COLO668 (cell line): Measurements from ENCODE around the gene NOTCH4.
"Not testable (repeated sequence)": the region's sequence is repeated elsewhere in the genome, so short reads cannot be mapped to it uniquely, and the experiment has no call there.

Experiments
- DNase-seq: peaks from one replicate; lab custom pipeline; 2025; ENCODE audit not compliant: unreplicated experiment; lab: John Stamatoyannopoulos, UW

Gene NOTCH4

DNA sequence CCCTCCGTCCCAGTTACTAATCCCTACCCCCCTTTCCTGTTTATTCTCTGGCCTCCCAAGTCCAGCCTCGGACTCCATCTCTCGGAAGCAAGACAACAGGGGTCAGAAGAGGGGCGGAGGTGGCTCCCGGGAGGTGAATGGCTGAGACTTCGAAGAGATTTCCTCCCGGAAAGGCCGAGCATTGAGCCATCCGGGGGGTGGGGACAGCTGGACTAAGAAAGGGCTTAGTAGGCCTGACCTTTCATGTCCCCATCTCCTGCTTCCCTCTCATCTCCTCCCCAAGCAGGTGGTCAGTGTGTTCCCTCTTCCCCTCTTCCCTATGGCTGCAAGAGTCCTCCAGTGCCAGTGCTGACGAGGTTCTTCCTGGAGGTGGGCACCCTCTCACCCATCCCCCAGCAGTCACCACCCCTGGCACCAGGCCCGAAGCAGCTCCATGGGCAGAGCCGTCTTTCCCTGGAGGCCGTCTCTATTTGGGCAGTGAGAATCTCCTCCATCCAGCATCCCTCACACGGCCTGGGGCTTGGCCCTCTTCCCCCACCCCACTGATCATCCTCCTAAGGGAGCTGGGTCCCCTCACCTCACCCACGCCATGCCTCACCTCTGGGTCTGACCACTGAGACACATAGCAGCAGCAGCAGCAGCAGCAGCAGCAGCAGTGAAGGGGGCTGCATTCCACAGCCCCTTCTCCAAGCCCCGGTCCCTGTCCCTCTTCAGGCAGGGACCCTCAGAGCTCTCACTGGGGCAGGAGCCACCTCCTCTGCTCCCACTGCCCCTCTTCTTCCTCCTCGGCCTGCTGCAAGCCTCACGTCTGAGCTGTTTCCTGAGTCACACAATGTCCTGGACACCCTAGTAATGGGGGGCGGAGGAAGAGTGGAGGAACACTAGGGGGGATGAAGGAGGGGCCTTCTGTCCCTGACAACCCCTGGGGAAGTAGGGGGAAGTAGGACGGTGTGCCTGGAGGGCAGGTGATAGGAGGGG lies at the start of gene NOTCH4:
NOTCH4 (minus strand) TSS at position 810 of the 978 bp plus-strand sequence; CDS start at position 671, 139 bp downstream.
- no peak for DNase-seq

DNA sequence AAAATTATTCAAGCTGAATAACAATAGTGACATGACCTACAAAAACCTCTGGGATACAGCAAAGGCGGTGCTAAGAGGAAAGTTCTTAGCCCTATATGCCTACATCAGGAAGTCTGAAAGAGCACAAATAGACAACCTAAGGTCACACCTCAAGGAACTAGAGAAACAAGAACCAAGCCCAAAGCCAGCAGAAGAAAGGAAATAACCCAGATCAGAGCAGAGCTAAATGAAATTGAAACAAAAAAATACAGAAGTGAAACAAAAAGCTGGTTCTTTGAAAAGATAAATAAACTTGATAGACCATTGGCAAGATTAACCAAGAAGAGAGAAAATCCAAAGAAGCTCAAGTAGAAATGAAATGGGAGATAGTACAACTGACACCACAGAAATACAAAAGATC lies 47.6 kb upstream of the NOTCH4 start:
- DNase-seq = no peak

DNA sequence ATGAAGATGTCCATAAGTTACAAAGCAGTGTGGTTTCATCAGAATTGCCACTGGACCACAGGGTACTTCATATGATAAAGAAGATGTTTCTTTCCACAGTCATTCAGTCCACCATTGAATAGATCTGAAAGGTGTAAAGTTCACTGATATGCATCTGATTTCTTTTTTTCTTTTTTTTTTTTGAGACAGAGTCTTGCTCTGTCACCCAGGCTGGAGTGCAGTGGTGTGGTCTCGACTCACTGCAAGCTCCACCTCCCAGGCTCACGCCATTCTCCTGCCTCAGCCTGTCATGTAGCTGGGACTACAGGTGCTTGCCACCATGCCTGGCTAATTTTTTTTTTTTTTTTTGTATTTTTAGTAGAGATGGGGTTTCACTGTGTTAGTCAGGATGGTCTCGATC lies 44.6 kb upstream of the NOTCH4 start:
- not testable (repeated sequence) for DNase-seq

- no peak for DNase-seq
Measured at GRCh38 chr6:32267035-32267434, 43.2 kb upstream of the NOTCH4 start.

DNA sequence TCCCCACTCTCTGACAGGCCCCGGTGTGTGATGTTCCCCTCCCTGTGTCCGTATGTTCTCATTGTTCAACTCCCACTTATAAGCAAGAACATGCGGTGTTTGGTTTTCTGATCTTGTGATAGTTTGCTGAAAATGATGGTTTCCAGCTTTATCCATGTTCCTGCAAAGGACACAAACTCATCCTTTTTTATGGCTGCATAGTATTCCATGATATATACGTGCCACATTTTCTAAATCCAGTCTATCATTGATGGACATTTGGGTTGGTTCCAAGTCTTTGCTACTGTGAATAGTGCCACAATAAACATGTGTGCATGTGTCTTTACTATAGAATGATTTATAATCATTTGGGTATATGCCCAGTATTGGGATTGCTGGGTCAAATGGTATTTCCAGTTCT lies 33.4 kb upstream of the NOTCH4 start:
- DNase-seq = not testable (repeated sequence)

DNA sequence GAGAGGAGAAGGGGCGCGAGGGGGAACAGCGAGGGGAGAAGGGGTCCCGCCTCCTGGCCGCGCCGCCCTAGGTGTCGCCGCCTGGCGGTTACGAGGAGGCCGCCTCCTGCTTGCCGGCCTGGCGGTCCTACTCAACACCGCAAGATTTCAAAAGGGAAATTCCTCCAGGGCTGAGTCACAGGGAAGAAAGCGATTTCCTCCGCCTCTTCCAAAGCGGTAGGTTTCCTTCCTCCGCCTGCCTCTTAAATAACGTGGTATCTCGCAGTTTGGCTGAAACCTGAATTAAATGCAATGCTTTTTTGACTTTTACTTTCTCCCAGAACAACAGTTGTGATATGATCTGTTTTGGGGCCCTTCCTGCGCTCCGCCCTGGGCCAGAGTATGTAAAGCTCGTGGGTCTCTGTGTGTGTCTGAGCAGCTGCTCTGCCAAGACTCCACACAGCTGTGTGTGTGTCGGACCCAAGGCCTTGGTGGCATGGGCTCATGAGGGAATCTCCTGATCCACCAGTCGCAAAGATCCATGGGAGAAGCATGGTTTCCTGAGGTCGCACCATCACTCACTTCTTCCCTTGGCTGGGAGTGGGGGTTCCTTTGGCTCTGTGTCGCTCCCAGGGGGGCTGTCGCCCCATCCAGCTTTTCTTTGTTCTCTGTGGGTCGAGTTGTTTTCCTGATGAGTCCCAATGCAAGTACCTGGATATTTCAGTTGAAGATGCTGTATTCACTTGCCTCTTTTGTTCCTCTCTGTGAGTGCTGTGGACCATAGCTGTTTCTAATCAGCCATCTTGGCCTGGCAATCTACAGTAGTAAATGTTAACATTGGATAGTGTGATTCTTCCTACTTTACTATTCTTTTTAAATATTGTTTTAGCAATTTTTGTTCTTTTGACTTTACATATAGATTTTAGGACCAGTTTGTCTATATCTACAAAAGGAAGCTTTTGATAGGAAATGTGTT lies 31.6 kb upstream of the NOTCH4 start:
- no peak for DNase-seq

- no peak for DNase-seq
Measured at GRCh38 chr6:32254761-32255198, 30.9 kb upstream of the NOTCH4 start.

- DNase-seq = no peak
Measured at GRCh38 chr6:32252331-32253009, 28.6 kb upstream of the NOTCH4 start.

DNA sequence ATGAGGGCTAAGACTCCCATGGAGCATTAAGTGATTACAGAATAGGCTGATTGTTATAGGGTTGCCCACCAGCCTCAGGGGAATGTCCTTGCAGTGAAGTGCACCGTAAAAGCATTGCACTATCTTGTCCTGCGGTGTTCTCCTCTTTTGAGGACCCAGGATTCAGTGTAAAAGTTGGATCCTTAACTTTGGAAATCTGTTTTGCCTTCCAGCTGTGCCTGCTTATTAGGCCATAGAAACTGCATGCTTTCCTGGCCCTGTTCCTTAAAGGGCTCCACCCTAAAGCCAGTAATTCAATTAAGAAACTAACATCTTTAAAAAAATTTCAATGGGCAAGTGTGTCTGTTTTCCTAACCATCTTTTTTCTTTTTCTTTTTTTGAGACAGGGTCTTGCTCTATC lies 25.4 kb upstream of the NOTCH4 start:
- DNase-seq = no peak

DNA sequence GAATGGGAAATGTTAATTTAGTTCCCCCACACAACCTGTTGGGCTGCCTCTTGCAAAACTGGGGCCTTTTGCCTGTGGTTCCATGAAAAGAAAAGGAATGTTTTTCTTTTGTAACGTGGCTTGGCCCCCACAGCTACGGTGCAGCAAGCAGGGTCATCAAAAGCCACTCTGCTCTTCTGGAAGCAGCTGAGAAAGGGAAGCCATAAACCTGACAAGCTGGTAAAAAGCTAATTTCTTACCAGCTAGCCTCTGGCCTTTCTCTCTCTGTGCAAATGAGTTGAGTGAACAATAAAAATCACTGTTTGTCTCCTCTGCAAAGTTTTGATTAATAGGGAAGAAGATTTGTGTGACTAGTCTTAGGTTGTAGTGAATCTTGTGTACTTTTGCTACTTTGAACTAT lies 23.5 kb upstream of the NOTCH4 start:
- DNase-seq = no peak

DNA sequence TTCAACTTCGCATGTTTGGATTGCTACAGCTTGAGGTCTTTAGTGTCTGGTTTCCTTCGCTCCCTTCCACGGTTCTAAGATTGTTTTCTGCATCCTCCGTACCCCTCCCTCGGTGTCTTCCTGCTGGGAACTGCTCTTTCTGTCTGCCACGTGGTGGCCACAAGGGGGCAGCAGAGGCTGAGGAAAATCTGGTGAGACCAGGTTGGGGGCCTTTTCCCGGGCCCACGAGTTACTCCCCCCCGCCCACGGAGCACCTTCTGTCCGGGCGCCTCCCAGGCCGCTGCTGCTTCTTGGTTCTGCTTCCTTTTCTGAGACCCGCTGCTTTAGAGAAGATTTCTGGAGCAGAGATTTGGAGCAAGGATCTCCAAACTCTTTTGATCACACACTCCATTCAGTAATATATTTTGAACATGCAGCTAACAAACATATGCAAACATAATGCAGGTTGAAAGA lies 21.1 kb upstream of the NOTCH4 start:
- peak; percentile 19 for DNase-seq

GRCh38 chr6:32244270-32244669 lies 20.4 kb upstream of the NOTCH4 start:
- no peak for DNase-seq

DNA sequence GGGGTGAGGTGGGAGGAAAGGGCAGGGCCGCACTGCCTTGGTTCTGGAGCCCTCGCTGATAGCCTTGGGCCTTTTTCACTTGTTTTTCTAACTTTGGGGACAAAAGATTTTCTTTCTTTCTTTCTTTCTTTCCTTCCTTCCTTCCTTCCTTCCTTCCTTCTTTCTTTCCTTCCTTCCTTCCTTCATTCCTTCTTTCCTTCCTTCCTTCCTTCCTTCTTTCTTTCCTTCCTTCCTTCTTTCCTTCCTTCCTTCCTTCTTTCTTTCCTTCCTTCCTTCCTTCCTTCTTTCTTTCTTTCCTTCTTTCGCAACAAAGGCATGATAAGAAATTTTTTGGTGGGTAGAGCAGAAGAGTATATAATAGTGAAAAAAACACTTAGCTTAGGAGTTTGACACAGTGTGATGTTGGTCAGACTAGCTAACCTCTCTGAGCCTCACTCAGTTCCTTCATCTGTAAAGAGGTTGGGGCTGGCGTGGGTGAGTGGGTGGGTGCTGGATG lies 18.5 kb upstream of the NOTCH4 start:
- not testable (repeated sequence) for DNase-seq

DNA sequence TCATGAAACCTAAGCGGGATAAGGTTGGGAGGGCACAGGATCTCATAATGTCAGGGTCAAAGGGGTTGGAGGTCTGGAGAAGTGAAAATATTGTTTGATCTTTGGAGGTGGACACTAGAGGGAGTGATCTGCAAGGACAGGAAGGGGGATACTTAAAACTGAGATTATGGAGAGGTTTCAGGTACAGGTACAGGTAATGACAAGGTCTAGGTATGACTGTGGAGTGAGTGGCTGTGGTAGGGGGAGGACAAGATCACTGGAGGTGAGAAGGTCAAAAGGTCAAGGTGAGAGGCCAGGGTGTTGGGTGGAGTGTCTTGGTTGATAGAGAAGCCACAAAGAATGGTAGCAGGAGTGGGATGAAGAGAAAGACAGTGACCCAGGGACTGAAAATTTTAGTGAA lies 16.8 kb upstream of the NOTCH4 start:
- no peak for DNase-seq

DNA sequence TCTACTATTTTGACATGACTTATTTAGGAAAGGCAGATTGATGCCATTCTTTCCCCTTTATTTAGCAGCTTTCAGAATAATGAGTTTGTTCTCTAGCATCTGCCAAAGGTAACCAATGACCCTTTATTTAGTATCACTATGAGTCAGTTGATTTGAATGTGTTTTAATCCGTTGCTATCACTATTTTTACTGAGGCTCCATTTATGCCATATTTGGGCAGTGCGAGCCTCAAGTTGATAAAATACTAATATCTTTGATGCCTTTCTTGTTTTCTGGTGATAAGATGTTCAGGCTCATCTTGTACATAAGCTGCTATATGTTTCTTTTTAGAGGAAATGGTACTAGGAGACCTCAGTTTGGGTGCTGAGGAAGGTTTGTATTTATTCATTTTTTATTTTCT lies 15.6 kb upstream of the NOTCH4 start:
- DNase-seq = no peak

DNA sequence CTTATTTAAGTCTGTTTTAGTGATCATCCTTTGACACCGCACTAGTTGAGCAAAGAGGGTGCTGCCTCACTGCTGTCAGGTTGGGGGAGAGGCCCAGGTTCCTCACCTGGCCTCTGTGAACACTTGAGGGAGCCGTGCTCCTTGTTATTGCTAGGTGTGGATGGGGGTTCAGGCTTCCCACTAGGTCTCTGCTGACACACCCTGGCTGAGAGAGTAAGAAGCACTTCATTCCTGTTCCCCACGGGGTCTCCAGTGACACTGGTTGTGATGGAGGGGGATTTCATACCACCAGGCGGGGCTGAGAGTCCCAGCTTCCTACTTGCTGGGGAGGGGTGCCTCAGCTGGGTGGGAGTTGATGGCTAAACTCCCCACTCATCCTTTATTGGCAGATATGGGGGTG lies 11.1 kb upstream of the NOTCH4 start:
- DNase-seq = no peak

DNA sequence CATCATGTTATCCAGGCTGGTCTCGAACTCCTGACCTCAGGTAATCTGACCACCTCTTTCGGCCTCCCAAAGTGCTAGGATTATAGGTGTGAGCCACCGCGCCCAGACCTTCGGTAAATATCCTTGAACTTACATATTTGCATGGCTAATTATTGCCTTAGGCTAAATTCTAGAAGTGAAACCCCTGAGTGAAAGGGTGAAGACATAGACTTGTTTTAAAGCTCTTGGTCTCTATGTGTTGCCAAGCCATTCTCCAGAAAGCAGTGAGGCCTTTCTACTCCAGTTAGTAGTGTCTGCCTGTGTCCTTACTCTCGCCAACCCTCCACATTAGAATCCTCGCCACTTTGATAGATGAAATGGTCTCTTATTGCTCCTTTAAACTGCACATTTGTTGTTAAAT lies 2.6 kb upstream of the NOTCH4 start:
- no peak for DNase-seq

GRCh38 chr6:32224696-32225095 lies 829 bp upstream of the NOTCH4 start:
- DNase-seq = no peak

DNA sequence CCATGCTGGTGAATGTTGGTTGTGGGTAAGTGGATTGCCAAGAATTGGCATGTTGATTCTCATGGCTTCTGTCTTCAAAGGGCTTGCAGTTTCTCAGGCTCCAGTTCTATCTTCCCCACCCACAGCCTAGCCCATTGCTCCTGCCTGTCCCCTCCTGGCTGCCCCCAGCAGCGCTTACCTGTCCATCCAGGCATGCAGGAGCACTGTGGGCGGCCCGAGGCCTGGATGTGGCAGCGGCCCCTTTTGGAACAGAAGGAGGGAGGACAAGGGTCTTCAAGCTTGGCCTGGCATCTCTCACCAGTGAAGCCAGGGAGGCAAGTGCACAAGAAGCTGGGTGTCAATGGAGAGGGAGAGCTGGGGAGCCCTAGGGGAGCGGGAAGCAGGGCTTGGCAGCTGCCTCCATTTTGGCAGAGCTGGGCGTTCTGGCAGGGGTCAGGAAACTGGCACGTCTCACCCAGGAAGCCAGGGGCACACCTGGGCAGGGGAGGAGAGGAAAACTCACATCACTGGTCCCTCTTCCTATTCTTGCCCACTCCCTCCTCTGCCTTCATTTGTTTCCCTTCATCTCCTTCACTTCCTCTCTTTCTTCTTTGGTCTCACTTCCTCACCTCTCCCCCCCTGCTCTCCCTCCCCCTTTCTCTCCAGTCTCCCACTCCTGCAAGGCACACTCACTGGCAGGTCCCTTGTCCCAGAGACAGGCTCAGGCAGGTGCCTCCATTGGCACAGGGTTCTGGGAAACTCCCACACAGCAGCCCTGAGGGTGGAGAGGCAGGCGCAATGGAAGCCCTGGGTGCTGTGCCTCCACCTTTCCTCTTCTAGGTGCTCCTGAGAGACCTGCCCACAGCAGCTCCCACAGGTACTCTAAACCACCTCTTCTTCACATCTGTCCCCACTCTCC lies 1.3 kb downstream of the NOTCH4 start:
- DNase-seq = no peak

GRCh38 chr6:32220021-32220420 lies 3.8 kb downstream of the NOTCH4 start:
- DNase-seq = no peak
